K562 (cell line): ENCODE data around the gene MAPK13. TPM values are rescaled to one million over a fixed set of nuclear protein-coding genes. Genes with fewer than 3 reads are reported as not detected.

Experiments
- CAMTA2 ChIP-seq: fragments of 250-450 bp; sonication (Bioruptor Pico); conservative IDR thresholded peaks from 2 replicates; pipeline ENCODE4 v1.5.1; 2022
- E2F1 ChIP-seq: sonication (generic); formaldehyde crosslinking; IDR thresholded peaks from 2 replicates; pipeline ENCODE4 v1.8.1; 2023; ENCODE audit warnings: mild to moderate bottlenecking, missing genetic modification reagents, moderate library complexity
- ERF ChIP-seq: fragments of 450-650 bp; formaldehyde crosslinking; IDR thresholded peaks from 2 replicates; pipeline ENCODE4 v1.4.0; 2020; ENCODE audit warnings: mild to moderate bottlenecking, mixed read lengths
- HDGF ChIP-seq: fragments of 450-650 bp; IDR thresholded peaks from 2 replicates; pipeline ENCODE4 v1.6.1; 2016
- HINFP ChIP-seq: fragments of 450-650 bp; conservative IDR thresholded peaks from 2 replicates; pipeline ENCODE4 v1.6.1; 2016; ENCODE audit warnings: missing genetic modification characterization, low read depth, mild to moderate bottlenecking, control low read depth, missing compliant biosample characterization
- JUND ChIP-seq, 2 experiments: IDR thresholded peaks; 2 replicates in 1 of 2; 3 replicates in 1 of 2; pipeline ENCODE4 v1.6.1; 2011; ENCODE audit warnings: borderline replicate concordance in 2 of 2, low read depth in 2 of 2, low read length in 2 of 2, improper control_type of control experiment in 1 of 2, missing biosample characterization in 1 of 2, missing genetic modification characterization in 1 of 2, missing genetic modification reagents in 1 of 2
- KLF13 ChIP-seq: fragments of 450-650 bp; IDR thresholded peaks from 2 replicates; pipeline ENCODE4 v1.6.1; 2016; ENCODE audit warnings: missing genetic modification characterization, low read depth, mild to moderate bottlenecking, missing compliant biosample characterization, moderate library complexity, borderline replicate concordance
- MED1 ChIP-seq: sonication (generic); formaldehyde crosslinking; IDR thresholded peaks from 2 replicates; pipeline ENCODE4 v1.8.1; 2023; ENCODE audit warnings: missing genetic modification reagents, borderline replicate concordance
- NFIC ChIP-seq: fragments of 450-650 bp; IDR thresholded peaks from 2 replicates; pipeline ENCODE4 v1.6.1; 2017; ENCODE audit warnings: mild to moderate bottlenecking, inconsistent platforms
- PATZ1 ChIP-seq: fragments of 250-450 bp; sonication (Bioruptor Pico); IDR thresholded peaks from 2 replicates; pipeline ENCODE4 v1.5.0; 2020; ENCODE audit warnings: mild to moderate bottlenecking, borderline replicate concordance
- UBTF ChIP-seq, 2 experiments: IDR thresholded peaks; 2 replicates each; pipeline ENCODE4 v1.6.1; 2012; ENCODE audit warnings: improper control_type of control experiment in 2 of 2, low read depth in 2 of 2, low read length in 2 of 2, borderline replicate concordance in 1 of 2
- ZNF76 ChIP-seq: fragments of 250-450 bp; sonication (Bioruptor Pico); IDR thresholded peaks from 2 replicates; pipeline ENCODE4 v1.4.0; 2020; ENCODE audit warnings: mild to moderate bottlenecking, moderate library complexity, borderline replicate concordance
- polyA plus RNA-seq, 8 experiments: library from polyadenylated mRNA; depleted of rRNA in 4 of 8; stranded (reverse) in 5 of 8; unstranded in 3 of 8; fragments of >200 nt; fragmentation: Nextera tagmentation in 2 of 8; fragmentation: Illumina TruSeq in 1 of 8; extraction: Ambion mirVana in 2 of 8; extraction: Trizol in 1 of 8; gene quantifications; 2 replicates each; pipeline versions ENCODE4 v1.2.1 to v1.2.3, GENCODE V29; 2011 to 2014; ENCODE audit warnings: inconsistent platforms in 1 of 8, missing spikeins in 1 of 8
- total RNA-seq, 7 experiments: library from RNA; depleted of rRNA in 6 of 7; stranded (reverse); fragments of >200 nt in 6 of 7; fragmentation: Illumina TruSeq in 2 of 7; extraction: Trizol in 2 of 7; gene quantifications; 2 replicates each; pipeline versions ENCODE4 v1.2.1 to v1.2.3, GENCODE V29; 2011 to 2021; ENCODE audit warnings: low replicate concordance in 1 of 7

The MAPK13 gene
- total and polyA plus RNA-seq, 9 of the 15 experiments (the other 6 are each of a cell fraction or from before 2014, with no cell fraction given), result 0.03 to 2.3 (median 0.48) TPM; not detected in 1

GRCh38 chr6:36145495-36145894 lies 15.2 kb downstream of the MAPK13 start (continued):
- TF ChIP-seq UBTF (IDR thresholded peaks at IDR 0.05; ENCODE audit: borderline replicate concordance in 1 of 2, low read depth in 2 of 2, low read length in 2 of 2) (no peak), JUND (IDR thresholded peaks at IDR 0.05; ENCODE audit: borderline replicate concordance, low read depth, low read length) (no peak), JUND (tag; IDR thresholded peaks at IDR 0.05; ENCODE audit: borderline replicate concordance, low read depth, low read length) (no peak), ZNF76 (CRISPR knock-in tag) (no peak), MED1 (CRISPR knock-in tag) (no peak), NFIC (no peak), PATZ1 (no peak), HDGF (no peak), CAMTA2 (CRISPR knock-in tag) (no peak), HINFP (tag) (no peak), KLF13 (tag) (no peak), ERF (CRISPR knock-in tag) (no peak), E2F1 (CRISPR knock-in tag) (no peak)
